Kidney glomerular epithelial cell (primary cell): ENCODE results near the gene SLC4A3.
"Not testable (repeated sequence)": the region's sequence is repeated elsewhere in the genome, so short reads cannot be mapped to it uniquely, and the experiment has no call there.

Experiments
- DNase-seq: peaks from one replicate; lab custom pipeline; 2025; lab: John Stamatoyannopoulos, UW

Gene SLC4A3

GRCh38 chr2:219648963-219649362, 21.5 kb downstream of the SLC4A3 start:
- no peak for DNase-seq

- DNase-seq: no peak
Measured at GRCh38 chr2:219650426-219651248, 23.2 kb downstream of the SLC4A3 start.

- not testable (repeated sequence) for DNase-seq
Measured at GRCh38 chr2:219651656-219652055, 24.2 kb downstream of the SLC4A3 start.

- no peak for DNase-seq
Measured at GRCh38 chr2:219656526-219656925, 29.1 kb downstream of the SLC4A3 start.

- DNase-seq: no peak
Measured at GRCh38 chr2:219658196-219658846, 30.9 kb downstream of the SLC4A3 start.

- no peak for DNase-seq
Measured at GRCh38 chr2:219658874-219659273, 31.4 kb downstream of the SLC4A3 start.

GRCh38 chr2:219661197-219661954, 33.9 kb downstream of the SLC4A3 start:
- peak; percentile 82 for DNase-seq

- DNase-seq: peak; percentile 91
Measured at GRCh38 chr2:219661955-219662395, 34.5 kb downstream of the SLC4A3 start.

GRCh38 chr2:219662566-219662965, 35.1 kb downstream of the SLC4A3 start:
- DNase-seq: peak; percentile 57

- DNase-seq: no peak
Measured at GRCh38 chr2:219663116-219663762, 35.8 kb downstream of the SLC4A3 start.

- DNase-seq: no peak
Measured at GRCh38 chr2:219664041-219664440, 36.6 kb downstream of the SLC4A3 start.

GRCh38 chr2:219664944-219665343, 37.5 kb downstream of the SLC4A3 start:
- no peak for DNase-seq

GRCh38 chr2:219665926-219666325, 38.5 kb downstream of the SLC4A3 start:
- no peak for DNase-seq

GRCh38 chr2:219668316-219668715, 40.9 kb downstream of the SLC4A3 start:
- no peak for DNase-seq

- no peak for DNase-seq
Measured at GRCh38 chr2:219670386-219670785, 43.0 kb downstream of the SLC4A3 start.

- DNase-seq: no peak
Measured at GRCh38 chr2:219671279-219671678, 43.8 kb downstream of the SLC4A3 start.

GRCh38 chr2:219672406-219672805, 45.0 kb downstream of the SLC4A3 start:
- no peak for DNase-seq

GRCh38 chr2:219675221-219675620, 47.8 kb downstream of the SLC4A3 start:
- no peak for DNase-seq

- DNase-seq: peak; percentile 14
Measured at GRCh38 chr2:219676586-219676985, 49.2 kb downstream of the SLC4A3 start.

GRCh38 chr2:219679041-219679440, 51.6 kb downstream of the SLC4A3 start:
- no peak for DNase-seq

GRCh38 chr2:219679571-219679970, 52.1 kb downstream of the SLC4A3 start:
- DNase-seq: no peak
